Measurements from ENCODE around the gene SLC26A11. TPM values are rescaled to one million over a fixed set of nuclear protein-coding genes. Genes with fewer than 3 reads are reported as not detected.
A peak's percentile ranks its signal among the peaks of the same experiment; 100 is the strongest.

SLC26A11 gene
- total and polyA plus RNA-seq, 2 of the 13 experiments (the other 11 are each of a cell fraction or from before 2014, with no cell fraction given): 8.7 to 13.2 TPM

DNA sequence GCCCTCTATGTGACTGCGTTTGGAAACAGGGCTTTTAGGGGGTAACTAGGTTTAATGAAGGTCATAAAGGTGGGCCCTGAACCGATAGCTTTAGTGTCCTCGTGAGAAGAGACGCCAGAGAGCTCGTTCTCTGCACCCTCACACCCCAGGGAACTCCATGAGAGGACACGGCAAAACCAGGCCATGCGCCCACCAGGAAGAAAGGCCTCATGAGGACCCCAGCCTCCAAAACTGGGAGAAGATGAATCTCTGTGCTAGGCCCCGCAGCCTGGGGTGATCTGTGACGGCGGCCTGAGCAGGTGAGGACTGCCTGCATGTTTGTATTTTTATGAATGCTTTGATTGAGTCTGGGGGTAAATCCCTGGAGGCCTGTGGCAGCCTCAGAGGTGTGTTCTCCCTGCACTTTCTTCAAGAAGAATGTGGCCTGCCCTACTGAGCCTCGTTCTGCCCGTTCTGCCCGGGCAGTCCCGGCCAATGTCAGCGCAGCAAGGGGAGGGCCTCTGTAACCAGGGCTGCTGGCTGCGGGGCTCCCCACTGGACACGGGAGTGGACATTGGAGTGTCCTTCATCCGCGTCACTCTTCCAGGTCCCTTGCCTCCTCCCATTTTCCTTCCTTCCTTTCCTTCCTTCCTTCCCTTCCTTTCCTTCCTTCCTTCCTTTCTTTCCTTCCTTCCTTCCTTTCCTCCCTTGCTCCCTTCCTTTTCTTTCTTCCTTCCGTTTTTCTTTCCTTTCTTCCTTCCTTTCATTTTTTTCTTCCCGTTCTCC lies 33.6 kb downstream of the SLC26A11 start (continued):
- TF ChIP-seq EZH2 (conservative IDR thresholded peaks at IDR 0.05; ENCODE audit: low read depth, low read length): no peak

- BruUV-seq (replicated peaks): no TSS peak
- H3K9me3 ChIP-seq (ENCODE audit: low read length): no peaks in the 10 kb centered on the region
- TF ChIP-seq FOXP1 (IDR thresholded peaks at IDR 0.05) (no peak), FOXP1 (CRISPR knock-in tag; IDR thresholded peaks at IDR 0.05) (0 out of 2 replicates have a peak, but pooled peaks have one; percentile 9), MIXL1 (CRISPR knock-in tag; IDR thresholded peaks at IDR 0.05) (no peak), ZNF383 (CRISPR knock-in tag; IDR thresholded peaks at IDR 0.05; ENCODE audit: borderline replicate concordance) (no peak), ERF (CRISPR knock-in tag; IDR thresholded peaks at IDR 0.05) (no peak; the same call in 1 of the 2 replicates), STAT6 (CRISPR knock-in tag; IDR thresholded peaks at IDR 0.05; ENCODE audit: borderline replicate concordance) (no peak), SSRP1 (CRISPR knock-in tag; IDR thresholded peaks at IDR 0.05) (0 out of 2 replicates have a peak, but pooled peaks have one; percentile 42)
- TF ChIP-seq, protein P1, sequence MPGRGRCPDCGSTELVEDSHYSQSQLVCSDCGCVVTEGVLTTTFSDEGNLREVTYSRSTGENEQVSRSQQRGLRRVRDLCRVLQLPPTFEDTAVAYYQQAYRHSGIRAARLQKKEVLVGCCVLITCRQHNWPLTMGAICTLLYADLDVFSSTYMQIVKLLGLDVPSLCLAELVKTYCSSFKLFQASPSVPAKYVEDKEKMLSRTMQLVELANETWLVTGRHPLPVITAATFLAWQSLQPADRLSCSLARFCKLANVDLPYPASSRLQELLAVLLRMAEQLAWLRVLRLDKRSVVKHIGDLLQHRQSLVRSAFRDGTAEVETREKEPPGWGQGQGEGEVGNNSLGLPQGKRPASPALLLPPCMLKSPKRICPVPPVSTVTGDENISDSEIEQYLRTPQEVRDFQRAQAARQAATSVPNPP (CRISPR knock-in tag; IDR thresholded peaks at IDR 0.05): no peak
- TF ChIP-seq, protein P2, sequence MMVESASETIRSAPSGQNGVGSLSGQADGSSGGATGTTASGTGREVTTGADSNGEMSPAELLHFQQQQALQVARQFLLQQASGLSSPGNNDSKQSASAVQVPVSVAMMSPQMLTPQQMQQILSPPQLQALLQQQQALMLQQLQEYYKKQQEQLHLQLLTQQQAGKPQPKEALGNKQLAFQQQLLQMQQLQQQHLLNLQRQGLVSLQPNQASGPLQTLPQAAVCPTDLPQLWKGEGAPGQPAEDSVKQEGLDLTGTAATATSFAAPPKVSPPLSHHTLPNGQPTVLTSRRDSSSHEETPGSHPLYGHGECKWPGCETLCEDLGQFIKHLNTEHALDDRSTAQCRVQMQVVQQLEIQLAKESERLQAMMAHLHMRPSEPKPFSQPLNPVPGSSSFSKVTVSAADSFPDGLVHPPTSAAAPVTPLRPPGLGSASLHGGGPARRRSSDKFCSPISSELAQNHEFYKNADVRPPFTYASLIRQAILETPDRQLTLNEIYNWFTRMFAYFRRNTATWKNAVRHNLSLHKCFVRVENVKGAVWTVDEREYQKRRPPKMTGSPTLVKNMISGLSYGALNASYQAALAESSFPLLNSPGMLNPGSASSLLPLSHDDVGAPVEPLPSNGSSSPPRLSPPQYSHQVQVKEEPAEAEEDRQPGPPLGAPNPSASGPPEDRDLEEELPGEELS (CRISPR knock-in tag; IDR thresholded peaks at IDR 0.05): no peak
Measured at GRCh38 chr17:80254396-80255251, 34.4 kb downstream of the SLC26A11 start.

More at GRCh38 chr17:80254396-80255251, 34.4 kb downstream of the SLC26A11 start:
- FAIRE-seq (peak; percentile 85), DNase-seq (ENCODE audit: low spot score) (peak; percentile 88), ATAC-seq (peak; percentile 58)
- Histone ChIP-seq H3K79me2 (ENCODE audit: insufficient read depth, low read length) (no peaks in the 10 kb centered on the region), H2AFZ (ENCODE audit: low read length) (no peak overlapping the region), H3K9ac (ENCODE audit: insufficient read depth, low read depth, low read length) (no peak overlapping the region), H3K4me3 (replicated peaks in 1 of 3; ENCODE audit: insufficient read depth in 1 of 3, low read depth in 2 of 3, low read length in 3 of 3) (no peak overlapping the region), H3K4me2 (ENCODE audit: low read depth, low read length) (peak overlapping the region; percentile 43), H4K20me1 (ENCODE audit: insufficient read depth, low read length) (no peaks in the 10 kb centered on the region), H3K4me1 (ENCODE audit: insufficient read depth, low read length) (peaks cover 28% of the 10 kb centered on the region), H3K27ac (ENCODE audit: extremely low read length, insufficient read depth, low read length) (peak overlapping the region; percentile 17), H3K27me3 (ENCODE audit: control insufficient read depth in 1 of 2, insufficient read depth in 2 of 2, low read length in 2 of 2) (no peaks in the 10 kb centered on the region), H3K36me3 (replicated peaks in 1 of 2; ENCODE audit: control insufficient read depth in 1 of 2, insufficient read depth in 2 of 2, low read length in 2 of 2) (no peaks in the 10 kb centered on the region)
- 52% methylated on average over 13 of the region's 13 CpGs for WGBS (ENCODE audit: low lambda C conversion rate)
- ChIA-PET CTCF (ENCODE audit: low intra/inter-chr PET ratio, low total read pairs) (no interaction called here), POLR2A (interaction anchor here (0.7 to 1.9 kb wide), 2 partner anchors 9 to 18 kb away, joined by 3 to 8 read pairs; no protein-coding TSS in a partner anchor)
- intact Hi-C loops (cut with micrococcal nuclease; ENCODE audit: unreplicated experiment) (no loop called here), in situ Hi-C loops (cut with HindIII; ENCODE audit: extremely low pct_ligation_motif_present, low pct_unique_long_range_greater_than_20kb) (loop anchor here (5.0 kb wide), 1 partner anchor 107 kb away; the partner anchor contains the start of gene EIF4A3)

Data from HepG2 (cell line).